Cardiac fibroblast (primary cell): ENCODE measurements around the gene OMP.

Experiments
- DNase-seq, 2 donors: peaks; one replicate each; pipeline versions ENCODE4 v3.0.0 to v3.0.0-alpha.2; 2010; ENCODE audit warnings: low read depth in 2 of 2
- H3K4me3 ChIP-seq, 2 donors: replicated peaks in 1 of 2; 1 replicate in 1 of 2; 2 replicates in 1 of 2; pipeline ENCODE4 v1.5.1; 2011; ENCODE audit warnings: low read depth in 2 of 2, low read length in 2 of 2, mild to moderate bottlenecking in 2 of 2, moderate library complexity in 1 of 2
- TF ChIP-seq, protein P1 (sequence below): IDR thresholded peaks from one replicate; pipeline ENCODE4 v1.5.1; 2011; ENCODE audit warnings: low read depth, mild to moderate bottlenecking, low read length, inconsistent platforms

Gene OMP

DNA sequence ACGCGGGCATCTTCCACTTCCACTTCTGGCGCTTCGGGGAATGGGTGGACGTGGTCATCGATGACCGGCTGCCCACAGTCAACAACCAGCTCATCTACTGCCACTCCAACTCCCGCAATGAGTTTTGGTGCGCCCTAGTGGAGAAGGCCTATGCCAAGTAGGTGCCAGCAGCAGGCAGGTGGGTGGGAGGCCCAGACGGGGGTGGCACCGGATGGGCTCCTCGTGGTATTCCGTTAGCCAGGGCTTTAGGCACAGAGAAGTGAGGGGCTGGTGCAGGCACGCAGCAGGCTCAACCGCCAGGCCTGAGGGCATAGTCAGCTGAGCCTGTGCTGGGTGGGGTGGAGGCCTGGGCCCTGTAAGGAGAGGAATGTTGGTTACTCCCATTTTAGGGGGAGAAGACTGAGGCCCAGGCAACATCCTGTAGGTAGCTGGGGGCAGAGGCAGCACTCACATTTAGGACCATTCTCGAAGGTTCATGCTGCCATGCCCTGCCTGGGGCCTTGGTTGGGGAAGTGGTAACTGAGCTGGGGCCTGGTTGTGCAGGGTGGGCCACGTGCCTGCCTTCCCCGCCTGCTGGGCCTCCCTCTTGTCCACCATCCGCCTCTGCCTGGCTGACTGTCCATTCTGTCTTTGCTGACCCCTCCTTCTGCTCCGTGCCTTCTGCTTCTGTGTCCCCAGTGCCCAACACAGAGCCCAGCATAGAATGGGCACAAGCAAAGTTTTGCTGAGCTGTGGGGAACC is 10.2 kb downstream of the OMP start:
- TF ChIP-seq, protein P1, sequence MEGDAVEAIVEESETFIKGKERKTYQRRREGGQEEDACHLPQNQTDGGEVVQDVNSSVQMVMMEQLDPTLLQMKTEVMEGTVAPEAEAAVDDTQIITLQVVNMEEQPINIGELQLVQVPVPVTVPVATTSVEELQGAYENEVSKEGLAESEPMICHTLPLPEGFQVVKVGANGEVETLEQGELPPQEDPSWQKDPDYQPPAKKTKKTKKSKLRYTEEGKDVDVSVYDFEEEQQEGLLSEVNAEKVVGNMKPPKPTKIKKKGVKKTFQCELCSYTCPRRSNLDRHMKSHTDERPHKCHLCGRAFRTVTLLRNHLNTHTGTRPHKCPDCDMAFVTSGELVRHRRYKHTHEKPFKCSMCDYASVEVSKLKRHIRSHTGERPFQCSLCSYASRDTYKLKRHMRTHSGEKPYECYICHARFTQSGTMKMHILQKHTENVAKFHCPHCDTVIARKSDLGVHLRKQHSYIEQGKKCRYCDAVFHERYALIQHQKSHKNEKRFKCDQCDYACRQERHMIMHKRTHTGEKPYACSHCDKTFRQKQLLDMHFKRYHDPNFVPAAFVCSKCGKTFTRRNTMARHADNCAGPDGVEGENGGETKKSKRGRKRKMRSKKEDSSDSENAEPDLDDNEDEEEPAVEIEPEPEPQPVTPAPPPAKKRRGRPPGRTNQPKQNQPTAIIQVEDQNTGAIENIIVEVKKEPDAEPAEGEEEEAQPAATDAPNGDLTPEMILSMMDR, result no peak
- no peak for DNase-seq
- H3K4me3 ChIP-seq, result no peak overlapping the region

DNA sequence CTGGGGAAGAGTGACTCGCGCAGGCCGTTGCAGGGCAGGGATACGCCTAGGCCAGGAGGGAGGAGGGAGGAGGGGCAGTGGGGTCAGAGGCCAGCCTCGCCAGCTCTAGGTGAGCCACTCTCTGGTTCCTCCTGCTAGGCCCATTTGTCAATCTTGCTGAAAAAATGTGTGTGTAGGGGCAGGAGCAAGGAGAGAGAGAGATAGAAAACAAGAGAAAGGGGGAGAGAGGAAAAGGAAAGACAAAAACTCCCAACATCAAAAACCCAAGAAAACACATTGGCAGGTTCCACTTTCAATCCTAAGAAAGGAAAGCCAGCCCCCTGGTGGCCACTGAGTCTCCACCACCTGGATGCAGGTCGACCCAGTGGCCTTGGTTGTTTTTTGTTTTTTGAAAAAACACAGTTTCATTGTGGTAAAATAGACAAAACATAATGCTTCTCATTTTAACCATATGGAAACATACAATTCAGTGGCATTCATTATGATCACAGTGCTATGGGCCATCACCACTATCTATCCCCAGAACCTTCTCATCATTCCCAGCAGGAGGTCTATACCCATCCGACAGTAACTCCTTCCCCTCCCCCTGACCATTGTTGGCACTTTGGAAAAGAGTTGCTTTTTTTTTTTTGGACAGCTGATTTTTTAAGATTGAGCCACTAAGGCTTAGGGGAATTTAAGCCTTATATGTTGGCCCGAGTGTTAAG is 10.9 kb downstream of the OMP start:
- no peak overlapping the region for H3K4me3 ChIP-seq
- DNase-seq, result peak; percentile 46 to 55
- TF ChIP-seq, protein P1, result peak; percentile 64

DNA sequence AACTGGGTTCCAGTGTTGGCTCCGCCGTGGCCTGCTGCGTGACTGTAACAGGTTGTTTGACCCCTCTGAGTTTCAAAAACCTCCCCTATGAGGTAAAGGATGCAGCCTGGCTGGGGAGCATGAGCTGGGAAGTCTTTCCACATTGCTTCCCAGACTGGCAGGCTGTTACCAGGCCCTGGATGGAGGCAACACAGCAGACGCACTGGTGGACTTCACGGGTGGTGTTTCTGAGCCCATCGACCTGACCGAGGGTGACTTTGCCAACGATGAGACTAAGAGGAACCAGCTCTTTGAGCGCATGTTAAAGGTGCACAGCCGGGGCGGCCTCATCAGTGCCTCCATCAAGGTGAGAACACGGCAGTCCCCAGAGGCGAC is 11.4 kb downstream of the OMP start:
- TF ChIP-seq, protein P1, result no peak
- no peak for DNase-seq
- no peak overlapping the region for H3K4me3 ChIP-seq

DNA sequence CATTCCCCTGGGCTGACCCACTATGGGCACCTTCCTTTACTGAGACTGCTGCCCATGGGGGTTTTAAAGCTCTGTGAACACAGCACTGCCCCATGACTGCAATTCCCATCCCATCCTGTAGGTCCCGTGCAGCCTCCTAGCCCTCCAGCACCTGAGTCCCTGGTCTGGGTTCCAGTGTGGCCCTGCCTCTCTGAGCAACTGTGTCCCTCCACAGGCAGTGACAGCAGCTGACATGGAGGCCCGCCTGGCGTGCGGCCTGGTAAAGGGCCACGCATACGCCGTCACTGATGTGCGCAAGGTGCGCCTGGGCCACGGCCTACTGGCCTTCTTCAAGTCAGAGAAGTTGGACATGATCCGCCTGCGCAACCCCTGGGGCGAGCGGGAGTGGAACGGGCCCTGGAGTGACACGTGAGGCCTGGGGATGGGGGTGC is 12.6 kb downstream of the OMP start:
- TF ChIP-seq, protein P1, result peak; percentile 32
- H3K4me3 ChIP-seq, result no peak overlapping the region
- no peak for DNase-seq

DNA sequence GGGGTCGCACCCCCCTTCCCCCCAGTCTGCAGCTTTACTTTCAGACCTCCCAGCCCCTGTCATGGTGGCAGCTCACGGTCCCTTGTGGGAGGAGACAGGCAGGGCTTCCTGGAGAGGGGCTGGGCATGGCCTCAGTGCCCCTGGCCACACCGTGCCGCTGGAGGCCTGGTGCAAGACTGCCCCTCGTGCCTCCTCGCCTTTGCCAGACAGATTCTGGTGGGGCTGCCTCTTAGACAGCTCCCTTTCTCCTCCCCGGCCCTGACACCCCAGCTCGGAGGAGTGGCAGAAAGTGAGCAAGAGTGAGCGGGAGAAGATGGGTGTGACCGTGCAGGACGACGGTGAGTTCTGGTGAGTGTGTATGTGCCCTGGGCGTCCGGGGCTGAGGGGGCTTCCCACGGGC is 13.3 kb downstream of the OMP start:
- DNase-seq, result no peak
- no peak overlapping the region for H3K4me3 ChIP-seq
- TF ChIP-seq, protein P1, result no peak

DNA sequence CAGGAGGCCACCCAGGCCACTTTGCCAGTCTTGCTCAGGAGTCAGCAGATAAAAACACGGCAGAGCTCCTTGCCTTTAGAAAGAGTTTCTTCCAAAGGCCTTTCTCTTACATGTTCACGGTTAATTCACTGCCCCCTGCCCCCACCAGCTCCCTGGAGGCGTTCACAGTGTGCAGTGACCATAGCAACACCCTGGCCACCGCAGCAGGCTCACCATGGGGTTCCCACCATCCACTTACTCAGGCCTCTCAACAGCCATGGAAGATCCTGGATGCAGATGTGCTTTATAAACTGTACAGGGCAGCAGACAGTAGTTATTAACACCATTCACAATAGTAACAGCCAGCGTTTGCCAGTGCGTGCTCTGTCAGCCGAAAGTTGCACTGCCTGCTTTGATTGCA is 14.9 kb downstream of the OMP start:
- no peak for DNase-seq
- TF ChIP-seq, protein P1, result no peak
- H3K4me3 ChIP-seq, result no peak overlapping the region
